Activated CD4-positive, alpha-beta memory T cell treated with anti-CD3 and anti-CD28 coated beads, Interleukin-2, amount 10 ng/mL, durations not matched to agents 7 days and 5 days (primary cell): ENCODE results near the gene LRGUK. TPM values are rescaled to one million over a fixed set of nuclear protein-coding genes. Genes with fewer than 3 reads are reported as not detected.
"Not testable (repeated sequence)": the region's sequence is repeated elsewhere in the genome, so short reads cannot be mapped to it uniquely, and the experiment has no call there.

ENCODE experiments used
- CTCF ChIA-PET: fragments of 350-600 bp; sonication (Branson Sonifier 250); formaldehyde crosslinking; loops from one replicate; lab custom pipeline; 2021; ENCODE audit warnings: antibody characterized with exemption, inconsistent platforms; lab: Charles Lee
- POLR2A ChIA-PET: fragments of 350-600 bp; sonication (Branson Sonifier 250); formaldehyde crosslinking; loops from one replicate; lab custom pipeline; 2021; ENCODE audit warnings: antibody characterized with exemption; lab: Charles Lee
- DNase-seq: peaks from one replicate; pipeline ENCODE4 v3.0.0-alpha.2; 2020
- H3K27ac Mint-ChIP-seq: one replicate; pipeline ENCODE4 v1.8.0; 2021; ENCODE audit warnings: mild to moderate bottlenecking, mixed read lengths
- H3K27me3 Mint-ChIP-seq: one replicate; pipeline ENCODE4 v1.8.0; 2021; ENCODE audit warnings: mixed read lengths
- H3K36me3 Mint-ChIP-seq: one replicate; pipeline ENCODE4 v1.8.0; 2021; ENCODE audit warnings: low read depth, mixed read lengths
- H3K4me1 Mint-ChIP-seq: one replicate; pipeline ENCODE4 v1.8.0; 2021; ENCODE audit warnings: mixed read lengths
- H3K4me3 Mint-ChIP-seq: one replicate; pipeline ENCODE4 v1.8.0; 2021; ENCODE audit warnings: mild to moderate bottlenecking, mixed read lengths
- H3K9me3 Mint-ChIP-seq: one replicate; pipeline ENCODE4 v1.8.0; 2021; ENCODE audit warnings: mixed read lengths
- total RNA-seq, 2 experiments: library from RNA; stranded (reverse); gene quantifications; one replicate each; pipeline ENCODE4 v1.2.3, GENCODE V29; 2021

Gene LRGUK, protein sequence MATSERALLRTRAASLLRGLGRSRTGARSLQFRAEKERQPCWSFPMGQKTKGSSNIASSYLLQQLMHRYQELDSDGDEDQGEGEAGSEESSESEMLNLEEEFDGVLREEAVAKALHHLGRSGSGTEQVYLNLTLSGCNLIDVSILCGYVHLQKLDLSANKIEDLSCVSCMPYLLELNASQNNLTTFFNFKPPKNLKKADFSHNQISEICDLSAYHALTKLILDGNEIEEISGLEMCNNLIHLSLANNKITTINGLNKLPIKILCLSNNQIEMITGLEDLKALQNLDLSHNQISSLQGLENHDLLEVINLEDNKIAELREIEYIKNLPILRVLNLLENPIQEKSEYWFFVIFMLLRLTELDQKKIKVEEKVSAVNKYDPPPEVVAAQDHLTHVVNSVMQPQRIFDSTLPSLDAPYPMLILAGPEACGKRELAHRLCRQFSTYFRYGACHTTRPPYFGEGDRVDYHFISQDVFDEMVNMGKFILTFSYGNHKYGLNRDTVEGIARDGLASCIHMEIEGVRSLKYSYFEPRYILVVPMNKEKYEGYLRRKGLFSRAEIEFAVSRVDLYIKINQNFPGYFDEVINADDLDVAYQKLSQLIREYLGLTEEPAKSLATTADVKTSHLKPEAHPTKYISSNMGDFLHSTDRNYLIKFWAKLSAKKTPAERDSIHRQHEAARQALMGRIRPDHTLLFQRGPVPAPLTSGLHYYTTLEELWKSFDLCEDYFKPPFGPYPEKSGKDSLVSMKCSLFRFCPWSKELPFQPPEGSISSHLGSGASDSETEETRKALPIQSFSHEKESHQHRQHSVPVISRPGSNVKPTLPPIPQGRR
- under 1 TPM in 1 of 2 experiments, not detected in 1; 0.15 TPM for total RNA-seq

DNA sequence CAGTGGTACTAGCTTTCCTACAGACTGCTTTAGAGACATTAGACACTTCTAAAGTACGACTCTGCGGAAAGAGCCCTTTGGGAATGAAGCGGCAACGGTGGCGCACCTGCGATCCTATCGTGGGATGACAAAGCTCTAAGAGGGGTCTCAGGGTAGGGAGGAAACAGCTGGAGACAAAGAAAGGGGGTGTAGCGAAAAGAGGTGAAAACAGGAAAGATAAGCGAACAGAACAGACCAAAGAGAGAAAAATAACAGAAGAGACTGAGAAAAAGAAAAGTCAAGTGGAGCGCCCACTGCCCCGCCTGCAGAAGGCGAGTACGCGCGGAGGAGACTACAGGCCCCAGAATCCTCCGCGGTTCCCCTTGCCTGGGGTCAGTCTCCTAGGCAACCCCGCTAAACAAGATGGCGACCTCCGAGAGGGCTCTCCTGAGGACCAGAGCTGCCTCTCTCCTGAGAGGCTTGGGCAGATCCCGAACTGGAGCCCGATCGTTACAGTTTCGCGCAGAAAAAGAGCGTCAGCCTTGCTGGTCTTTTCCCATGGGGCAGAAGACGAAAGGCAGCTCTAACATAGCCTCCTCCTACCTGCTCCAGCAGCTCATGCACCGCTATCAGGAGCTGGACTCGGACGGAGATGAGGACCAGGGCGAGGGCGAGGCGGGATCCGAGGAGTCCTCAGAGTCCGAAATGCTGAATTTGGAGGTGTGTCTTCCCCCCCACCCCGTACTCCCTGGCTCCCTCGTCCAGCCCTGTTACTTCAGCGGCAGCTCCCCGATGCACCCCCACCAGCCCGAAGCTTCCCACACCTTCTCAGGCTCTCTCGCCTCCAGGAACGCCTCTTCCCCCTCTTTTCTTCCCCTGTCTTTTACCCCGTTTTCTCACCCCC lies at the start of gene LRGUK:
TSS of gene LRGUK (plus strand) at position 375 of the 883 bp plus-strand sequence. CDS start at position 403, 28 bp downstream.
- peaks cover 15% of the 10 kb centered on the region for H3K4me1 Mint-ChIP-seq
- no peak within 1 kb of the TSS for H3K27ac Mint-ChIP-seq
- CTCF ChIA-PET: interaction anchor here (1.3 to 2.2 kb wide), 2 partner anchors 14 to 387 kb away, joined by 3 to 17 read pairs; no protein-coding TSS in a partner anchor
- POLR2A ChIA-PET: interaction anchor here (0.6 to 1.0 kb wide), 3 partner anchors 8 to 855 kb away, joined by 3 read pairs; no protein-coding TSS in a partner anchor
- DNase-seq: peak; percentile 78
- H3K9me3 Mint-ChIP-seq: no peaks in the 10 kb centered on the region
- peak within 1 kb of the TSS; percentile 77 for H3K4me3 Mint-ChIP-seq
- H3K27me3 Mint-ChIP-seq: peaks cover 30% of the 10 kb centered on the region
- H3K36me3 Mint-ChIP-seq: no peaks in the 10 kb centered on the region

DNA sequence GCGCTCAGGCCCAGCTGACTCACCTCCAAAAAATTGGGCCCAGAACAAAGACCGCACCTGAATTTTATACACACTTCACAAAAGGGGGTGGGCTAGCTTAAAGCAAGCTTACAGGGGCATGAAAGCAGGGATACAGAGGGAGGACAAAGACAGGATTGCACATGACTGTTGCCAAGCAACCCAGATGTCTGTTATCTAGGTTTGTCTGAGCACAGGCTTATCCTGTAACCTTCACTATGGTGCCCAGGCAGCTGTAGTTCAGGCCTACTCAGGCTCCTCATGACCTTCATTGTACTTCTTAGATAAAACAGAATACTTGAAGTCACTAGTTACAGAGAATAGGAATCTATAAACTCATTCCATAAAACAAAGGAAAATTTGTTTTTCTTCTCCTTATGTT lies 49.6 kb upstream of the LRGUK start:
- H3K9me3 Mint-ChIP-seq, H3K4me1 Mint-ChIP-seq, H3K36me3 Mint-ChIP-seq, H3K27ac Mint-ChIP-seq, DNase-seq, H3K4me3 Mint-ChIP-seq, H3K27me3 Mint-ChIP-seq, POLR2A ChIA-PET: not testable (repeated sequence)
- CTCF ChIA-PET: interaction anchor here (1.0 kb wide), 1 partner anchor 64 kb away, joined by 4 read pairs; no protein-coding TSS in a partner anchor

DNA sequence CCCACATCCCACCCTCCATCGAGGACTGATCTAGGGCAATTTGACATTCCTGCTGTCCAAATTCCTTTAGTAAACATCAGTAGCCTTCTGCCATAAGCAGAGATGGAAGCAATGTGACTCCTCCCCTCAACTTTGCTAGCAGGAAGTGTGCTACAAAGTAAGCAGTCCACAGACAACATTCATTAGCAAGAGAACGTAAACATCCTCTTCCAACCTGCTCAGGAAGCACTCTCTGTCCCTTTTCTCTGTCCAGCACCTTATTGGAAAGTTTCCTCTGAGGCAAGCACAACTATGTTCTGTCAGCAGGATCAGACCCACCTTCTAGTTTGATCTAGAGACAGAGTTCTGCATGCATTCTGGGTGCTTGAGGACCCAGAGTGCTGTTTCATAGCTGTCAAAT lies 48.1 kb upstream of the LRGUK start:
- Mint-ChIP-seq H3K27ac (no peak overlapping the region), H3K4me3 (no peak overlapping the region), H3K27me3 (no peaks in the 10 kb centered on the region), H3K36me3 (no peaks in the 10 kb centered on the region), H3K9me3 (peaks cover 2% of the 10 kb centered on the region), H3K4me1 (no peaks in the 10 kb centered on the region)
- DNase-seq: no peak
- POLR2A ChIA-PET: no interaction called here
- CTCF ChIA-PET: no interaction called here

DNA sequence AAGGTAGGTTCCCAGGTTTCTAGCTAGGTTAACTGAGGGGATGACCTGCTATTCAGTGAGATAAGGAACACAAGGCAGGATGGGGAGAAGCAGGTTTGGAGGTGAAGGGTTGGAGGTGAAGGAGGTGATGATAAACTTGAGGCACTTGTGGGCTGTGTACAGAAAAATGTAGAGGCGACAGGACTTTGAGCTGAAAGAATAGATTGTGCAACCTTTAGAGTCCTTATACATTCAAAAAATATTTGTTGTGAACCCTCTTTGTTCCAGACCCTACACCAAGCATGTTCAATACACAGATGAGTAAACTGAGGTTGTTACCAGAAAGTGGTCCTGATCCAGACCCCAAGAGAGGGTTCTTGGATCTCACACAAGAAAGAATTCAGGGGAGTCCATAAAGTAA lies 45.4 kb upstream of the LRGUK start:
- no peaks in the 10 kb centered on the region for H3K36me3 Mint-ChIP-seq
- POLR2A ChIA-PET: no interaction called here
- no peaks in the 10 kb centered on the region for H3K27me3 Mint-ChIP-seq
- CTCF ChIA-PET: no interaction called here
- DNase-seq: no peak
- no peaks in the 10 kb centered on the region for H3K9me3 Mint-ChIP-seq
- H3K27ac Mint-ChIP-seq: no peak overlapping the region
- H3K4me1 Mint-ChIP-seq: no peaks in the 10 kb centered on the region
- H3K4me3 Mint-ChIP-seq: no peak overlapping the region

- ChIA-PET POLR2A (no interaction called here), CTCF (interaction anchor here (1.3 kb wide), 1 partner anchor 57 kb away, joined by 3 read pairs; no protein-coding TSS in a partner anchor)
These were observed 43.2 kb upstream of the LRGUK start for GRCh38 chr7:134083766-134084487.

GRCh38 chr7:134084488-134085144 lies 42.5 kb upstream of the LRGUK start:
- POLR2A ChIA-PET: no interaction called here
- H3K27ac Mint-ChIP-seq: no peak overlapping the region
- no peaks in the 10 kb centered on the region for H3K27me3 Mint-ChIP-seq
- no peaks in the 10 kb centered on the region for H3K4me1 Mint-ChIP-seq
- no peak for DNase-seq
- no peak overlapping the region for H3K4me3 Mint-ChIP-seq
- CTCF ChIA-PET: interaction anchor here (0.7 kb wide), 1 partner anchor 926 kb away, joined by 3 read pairs; no protein-coding TSS in a partner anchor
- H3K36me3 Mint-ChIP-seq: no peaks in the 10 kb centered on the region
- peaks cover 18% of the 10 kb centered on the region for H3K9me3 Mint-ChIP-seq

More at GRCh38 chr7:134083766-134084487, 43.2 kb upstream of the LRGUK start:
- H3K27ac Mint-ChIP-seq: no peak overlapping the region
- no peaks in the 10 kb centered on the region for H3K27me3 Mint-ChIP-seq
- H3K4me3 Mint-ChIP-seq: no peak overlapping the region
- H3K4me1 Mint-ChIP-seq: no peaks in the 10 kb centered on the region
- H3K9me3 Mint-ChIP-seq: peaks cover 11% of the 10 kb centered on the region
- DNase-seq: no peak
- no peaks in the 10 kb centered on the region for H3K36me3 Mint-ChIP-seq

GRCh38 chr7:134085311-134085710 lies 41.8 kb upstream of the LRGUK start:
- Mint-ChIP-seq H3K4me3 (no peak overlapping the region), H3K4me1 (no peaks in the 10 kb centered on the region), H3K36me3 (no peaks in the 10 kb centered on the region), H3K27me3 (no peaks in the 10 kb centered on the region), H3K9me3 (peaks cover 23% of the 10 kb centered on the region), H3K27ac (no peak overlapping the region)
- DNase-seq: no peak
- POLR2A ChIA-PET: no interaction called here
- CTCF ChIA-PET: no interaction called here

GRCh38 chr7:134086998-134087735 lies 40.0 kb upstream of the LRGUK start:
- DNase-seq: no peak
- CTCF ChIA-PET: no interaction called here
- no peaks in the 10 kb centered on the region for H3K27me3 Mint-ChIP-seq
- H3K9me3 Mint-ChIP-seq: peaks cover 28% of the 10 kb centered on the region
- no peak overlapping the region for H3K27ac Mint-ChIP-seq
- H3K4me3 Mint-ChIP-seq: no peak overlapping the region
- H3K36me3 Mint-ChIP-seq: no peaks in the 10 kb centered on the region
- H3K4me1 Mint-ChIP-seq: no peaks in the 10 kb centered on the region
- POLR2A ChIA-PET: no interaction called here

- ChIA-PET CTCF (no interaction called here), POLR2A (no interaction called here)
- Mint-ChIP-seq H3K4me3 (no peak overlapping the region), H3K36me3 (no peaks in the 10 kb centered on the region), H3K4me1 (no peaks in the 10 kb centered on the region), H3K9me3 (peaks cover 31% of the 10 kb centered on the region), H3K27ac (no peak overlapping the region), H3K27me3 (peaks cover 4% of the 10 kb centered on the region)
- DNase-seq: no peak
These were observed 38.9 kb upstream of the LRGUK start for GRCh38 chr7:134088199-134088598.

DNA sequence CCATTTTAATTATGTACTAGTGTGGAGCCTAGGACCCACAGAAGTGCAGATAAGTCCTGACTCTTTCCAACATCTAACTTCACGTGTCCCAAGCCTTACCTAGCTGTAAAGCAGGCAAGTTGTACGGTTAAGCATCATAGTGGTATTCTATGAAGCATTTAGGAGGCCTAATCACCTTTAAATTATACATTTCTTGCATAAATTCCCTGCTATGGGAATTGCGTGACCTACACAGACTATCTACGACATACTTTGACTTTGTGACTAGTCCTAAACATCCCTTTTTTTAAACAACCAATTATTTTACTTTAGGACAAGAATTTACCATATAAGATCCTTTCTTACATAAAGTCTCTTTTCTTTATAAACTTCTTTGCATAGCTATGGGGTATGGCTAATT lies 37.7 kb upstream of the LRGUK start:
- Mint-ChIP-seq H3K36me3 (no peaks in the 10 kb centered on the region), H3K4me1 (no peaks in the 10 kb centered on the region), H3K27ac (no peak overlapping the region), H3K4me3 (no peak overlapping the region), H3K9me3 (peaks cover 37% of the 10 kb centered on the region), H3K27me3 (peaks cover 8% of the 10 kb centered on the region)
- ChIA-PET POLR2A (no interaction called here), CTCF (no interaction called here)
- no peak for DNase-seq

DNA sequence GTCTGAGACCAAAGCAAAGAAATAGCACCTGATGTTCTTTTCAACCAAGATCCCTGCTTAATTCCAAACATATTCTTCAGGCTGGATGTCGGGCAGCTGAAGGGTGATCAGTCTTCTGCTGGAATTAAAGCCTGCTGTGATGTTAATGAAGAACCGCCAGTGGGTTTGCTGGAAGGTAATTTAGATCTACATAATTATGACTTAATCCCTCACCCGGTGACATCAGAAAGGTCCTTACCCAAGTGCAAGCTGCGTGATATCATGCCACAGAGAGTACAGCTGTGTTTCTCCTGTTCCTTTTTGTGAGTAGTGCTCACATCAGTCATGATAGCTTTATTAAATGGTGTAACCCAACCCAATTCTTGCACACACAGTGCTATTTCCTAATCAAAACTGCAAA lies 29.1 kb upstream of the LRGUK start:
- H3K4me1 Mint-ChIP-seq: no peaks in the 10 kb centered on the region

More for the DNA sequence above, 29.1 kb upstream of the LRGUK start:
- Mint-ChIP-seq H3K4me3 (no peak overlapping the region), H3K9me3 (peaks cover 11% of the 10 kb centered on the region), H3K27ac (no peak overlapping the region), H3K27me3 (peaks cover 5% of the 10 kb centered on the region), H3K36me3 (no peaks in the 10 kb centered on the region)
- ChIA-PET CTCF (no interaction called here), POLR2A (no interaction called here)
- no peak for DNase-seq
